MM.1S (cell line): ENCODE results near the gene KAT7.

Source experiments
- CTCF ChIP-seq: fragments of 300-600 bp; sonication (generic); IDR thresholded peaks from 2 replicates; pipeline ENCODE4 v1.5.1; 2016; ENCODE audit warnings: antibody characterized with exemption, low read length, mixed read lengths
- EZH2 ChIP-seq: fragments of 300-600 bp; sonication (generic); optimal IDR thresholded peaks from 2 replicates; pipeline ENCODE3; 2017; ENCODE audit warnings: low read depth, mild to moderate bottlenecking, antibody characterized with exemption, low read length, mixed read lengths

GRCh38 chr17:49741692-49742076 lies 46.8 kb upstream of the KAT7 start:
- TF ChIP-seq CTCF: no peak
- TF ChIP-seq EZH2: no peak
